Sigmoid colon (tissue), 7 donors: Measurements from ENCODE around the gene TMEM135. TPM values are rescaled to one million over a fixed set of nuclear protein-coding genes. Genes with fewer than 3 reads are reported as not detected.

ENCODE experiments used
- DNase-seq: peaks from one replicate; pipeline ENCODE4 v3.0.0-alpha.2; 2019
- H3K27ac ChIP-seq, 4 donors: fragments of 200-600 bp; sonication (generic); one replicate each; pipeline ENCODE4 v1.5.1; 2016 to 2019; ENCODE audit warnings: mild to moderate bottlenecking in 1 of 4
- H3K27me3 ChIP-seq, 3 donors: fragments of 200-600 bp; sonication (generic); one replicate each; pipeline ENCODE4 v1.5.1; 2019; ENCODE audit warnings: mild to moderate bottlenecking in 1 of 3
- H3K36me3 ChIP-seq, 4 donors: fragments of 200-600 bp; sonication (generic); one replicate each; pipeline ENCODE4 v1.5.1; 2016 to 2019
- H3K4me1 ChIP-seq, 4 donors: fragments of 200-600 bp; sonication (generic); one replicate each; pipeline ENCODE4 v1.5.1; 2017 to 2019
- H3K4me3 ChIP-seq, 4 donors: fragments of 200-600 bp; sonication (generic); one replicate each; pipeline ENCODE4 v1.5.1; 2017 to 2019; ENCODE audit warnings: mild to moderate bottlenecking in 2 of 4, moderate library complexity in 1 of 4
- H3K9me3 ChIP-seq, 4 donors: fragments of 200-600 bp in 3 of 4; sonication (generic) in 3 of 4; one replicate each; pipeline versions ENCODE4 v1.5.1 to v1.6.1; 2013 to 2019
- EP300 ChIP-seq, 4 donors: sonication (generic); formaldehyde crosslinking; IDR thresholded peaks; one replicate each; pipeline ENCODE4 v1.6.1; 2017; ENCODE audit warnings: antibody characterized with exemption in 4 of 4
- POLR2A ChIP-seq, 2 donors: fragments of 450-650 bp; IDR thresholded peaks; one replicate each; pipeline ENCODE4 v1.6.1; 2016; ENCODE audit warnings: antibody characterized with exemption in 2 of 2, mild to moderate bottlenecking in 2 of 2, moderate library complexity in 2 of 2
- POLR2AphosphoS5 ChIP-seq, 4 donors: sonication (generic); formaldehyde crosslinking; IDR thresholded peaks; one replicate each; pipeline ENCODE4 v1.6.1; 2017; ENCODE audit warnings: antibody characterized with exemption in 4 of 4
- WGBS, 2 donors: extraction: QIAGEN DNeasy Blood & Tissue Kit; methylation state at CpG; one replicate each; pipeline ENCODE4 v1.1.7; 2013; 5-methylcytosine and 5-hydroxymethylcytosine counted together
- intact Hi-C: fragments of 100-400 bp; cut with DNase I; formaldehyde crosslinking; loops from one replicate; pipeline ENCODE4 v1.15.1; 2023
- polyA plus RNA-seq, 3 donors: library from polyadenylated mRNA; stranded (reverse); fragments of 200-250 nt; gene quantifications; one replicate each; pipeline ENCODE4 v1.2.3, GENCODE V29; 2013
- total RNA-seq, 4 donors: library from RNA; depleted of rRNA; stranded (reverse); fragments of >200 nt; gene quantifications; one replicate each; pipeline ENCODE4 v1.1.0, GENCODE V29; 2016
- TF ChIP-seq, protein P1 (sequence below), 4 experiments: fragments of 450-650 bp in 3 of 4; fragments of 200-600 bp in 1 of 4; IDR thresholded peaks; one replicate each; pipeline ENCODE4 v1.5.1; 2016 to 2019; ENCODE audit warnings: antibody characterized with exemption in 4 of 4, mild to moderate bottlenecking in 3 of 4, moderate library complexity in 2 of 4
- donor health status: healthy with polysubstance abuse.
- donor health status: Bipolar disorder and iron deficiency.
- donor health status: healthy.

TMEM135 gene
- total and polyA plus RNA-seq, 7 donors = 4.8 to 36.2 (median 20.0) TPM

DNA sequence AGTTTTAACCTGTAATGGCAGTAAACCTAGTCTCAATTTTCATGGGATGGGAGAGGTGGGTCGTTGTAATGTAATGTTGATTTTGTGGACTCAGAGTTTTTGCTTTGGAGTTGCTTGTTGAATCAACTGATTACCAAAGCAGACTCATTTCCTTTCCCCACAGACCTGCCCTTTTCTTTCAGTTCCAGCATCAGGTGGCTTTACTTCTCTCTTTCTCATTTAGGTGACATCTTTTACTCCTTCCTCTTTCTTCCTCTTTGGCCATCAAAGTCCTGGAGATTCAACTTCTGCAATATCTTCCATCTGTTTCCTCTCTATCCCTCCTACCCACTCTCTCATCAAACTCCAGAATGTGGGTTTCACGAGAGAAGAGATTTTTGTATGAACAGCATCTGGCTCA is 313.9 kb downstream of the TMEM135 start:
- 38 to 59% methylated on average over 2 of the region's 2 CpGs for WGBS, 2 donors
- Histone ChIP-seq H3K4me1 (peaks cover 0 to 33% (median 14%) of the 10 kb centered on the region in 4 donors), H3K36me3 (no peaks in the 10 kb centered on the region), H3K27me3 (no peaks in the 10 kb centered on the region), H3K27ac (no peak overlapping the region), H3K4me3 (no peak overlapping the region), H3K9me3 (no peaks in the 10 kb centered on the region)
- intact Hi-C loops = loop anchor here (2.0 kb wide), 2 partner anchors 69 to 1193 kb away; no protein-coding TSS in a partner anchor
- no peak for DNase-seq
- TF ChIP-seq POLR2A (IDR thresholded peaks at IDR 0.05) = no peak
- TF ChIP-seq, protein P1, sequence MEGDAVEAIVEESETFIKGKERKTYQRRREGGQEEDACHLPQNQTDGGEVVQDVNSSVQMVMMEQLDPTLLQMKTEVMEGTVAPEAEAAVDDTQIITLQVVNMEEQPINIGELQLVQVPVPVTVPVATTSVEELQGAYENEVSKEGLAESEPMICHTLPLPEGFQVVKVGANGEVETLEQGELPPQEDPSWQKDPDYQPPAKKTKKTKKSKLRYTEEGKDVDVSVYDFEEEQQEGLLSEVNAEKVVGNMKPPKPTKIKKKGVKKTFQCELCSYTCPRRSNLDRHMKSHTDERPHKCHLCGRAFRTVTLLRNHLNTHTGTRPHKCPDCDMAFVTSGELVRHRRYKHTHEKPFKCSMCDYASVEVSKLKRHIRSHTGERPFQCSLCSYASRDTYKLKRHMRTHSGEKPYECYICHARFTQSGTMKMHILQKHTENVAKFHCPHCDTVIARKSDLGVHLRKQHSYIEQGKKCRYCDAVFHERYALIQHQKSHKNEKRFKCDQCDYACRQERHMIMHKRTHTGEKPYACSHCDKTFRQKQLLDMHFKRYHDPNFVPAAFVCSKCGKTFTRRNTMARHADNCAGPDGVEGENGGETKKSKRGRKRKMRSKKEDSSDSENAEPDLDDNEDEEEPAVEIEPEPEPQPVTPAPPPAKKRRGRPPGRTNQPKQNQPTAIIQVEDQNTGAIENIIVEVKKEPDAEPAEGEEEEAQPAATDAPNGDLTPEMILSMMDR (IDR thresholded peaks at IDR 0.05) = no peak
- no peak for TF ChIP-seq POLR2AphosphoS5 (IDR thresholded peaks at IDR 0.05)
- no peak for TF ChIP-seq EP300 (IDR thresholded peaks at IDR 0.05)

DNA sequence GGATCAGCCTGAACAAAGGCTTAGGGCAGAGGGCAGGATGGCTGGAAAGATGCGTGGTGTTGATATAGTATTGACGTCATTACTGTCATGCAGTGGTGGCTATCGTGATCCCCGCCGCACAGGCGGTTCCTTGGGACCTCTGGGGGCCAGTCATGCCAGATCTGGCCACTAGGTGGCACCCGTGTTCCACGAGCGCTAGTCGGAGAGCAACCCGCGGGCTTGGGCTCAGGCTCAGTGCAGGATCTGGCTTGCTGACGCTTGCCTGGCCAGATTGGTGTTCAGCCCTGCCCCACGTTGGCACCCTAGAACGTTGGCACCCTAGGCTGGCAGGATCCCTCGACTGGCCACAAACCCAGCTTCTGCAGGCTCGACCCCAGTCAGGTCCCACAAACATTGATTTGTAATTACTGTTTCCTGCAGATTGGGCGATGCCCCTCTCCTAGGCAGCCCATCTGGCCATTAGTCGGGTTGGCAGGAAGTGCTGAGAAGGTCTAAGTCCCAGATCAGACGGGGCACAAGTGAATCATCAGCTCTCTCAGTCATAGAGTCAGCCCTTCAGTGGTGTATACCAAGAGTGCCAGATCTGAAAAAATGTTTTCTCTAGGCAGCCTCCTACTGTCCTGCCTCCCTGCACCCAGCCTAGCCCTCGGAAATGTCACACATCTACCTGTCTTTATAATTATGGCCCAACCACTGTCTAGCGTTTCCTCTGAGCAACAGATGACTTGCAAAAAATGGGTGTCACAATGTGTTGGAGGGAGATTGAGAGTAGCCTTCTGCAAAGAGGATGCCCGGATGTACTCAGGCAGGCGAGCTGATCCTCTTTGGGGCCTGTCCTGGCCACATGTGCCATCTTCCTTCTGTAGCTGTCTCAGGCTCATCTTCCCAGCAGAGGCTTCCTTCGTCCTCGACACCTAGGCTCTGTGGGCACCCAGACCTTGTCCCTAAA is 315.3 kb downstream of the TMEM135 start:
- peak; percentile 88 for DNase-seq
- Histone ChIP-seq H3K9me3 (no peaks in the 10 kb centered on the region), H3K27me3 (no peaks in the 10 kb centered on the region), H3K4me3 (no peak overlapping the region), H3K4me1 (peaks cover 0 to 21% (median 11%) of the 10 kb centered on the region in 4 donors), H3K36me3 (no peaks in the 10 kb centered on the region), H3K27ac (no peak overlapping the region)
- intact Hi-C loops = loop anchor here (2.0 kb wide), 2 partner anchors 68 to 1192 kb away; no protein-coding TSS in a partner anchor
- WGBS, 2 donors = 23 to 27% methylated on average over 26 of the region's 26 CpGs
- no peak for TF ChIP-seq POLR2A (IDR thresholded peaks at IDR 0.05)
- TF ChIP-seq, protein P1 (IDR thresholded peaks at IDR 0.05) = peak; percentile 93 to 99 (median 98)
- TF ChIP-seq POLR2AphosphoS5 (IDR thresholded peaks at IDR 0.05) = no peak
- TF ChIP-seq EP300 (IDR thresholded peaks at IDR 0.05) = no peak

DNA sequence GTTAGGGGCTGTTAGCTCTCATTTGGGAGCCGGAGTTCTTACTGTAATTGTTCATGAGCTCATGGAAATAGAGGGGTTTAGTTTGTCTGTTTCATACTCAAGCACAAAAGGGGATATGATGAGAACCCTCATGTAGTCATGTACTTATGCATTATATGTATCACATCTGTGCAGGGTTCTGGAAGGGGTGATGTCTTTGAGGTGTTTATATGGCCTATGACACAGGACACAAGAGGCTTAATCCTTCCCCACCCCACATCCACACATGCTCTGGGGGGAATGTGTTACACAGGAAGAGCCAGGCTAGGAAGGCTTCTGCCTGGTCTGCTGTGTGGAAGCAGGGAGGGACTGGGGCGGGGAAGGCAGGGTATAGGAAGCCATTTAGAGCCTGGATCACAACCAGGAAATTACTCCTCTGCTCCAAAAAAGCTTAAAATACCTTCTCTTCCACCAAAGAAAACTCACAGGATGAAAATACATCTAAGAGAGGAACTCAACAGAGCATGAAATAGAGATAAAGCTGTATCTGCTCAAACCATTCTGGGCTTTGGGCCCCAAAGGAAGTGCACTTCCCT is 316.1 kb downstream of the TMEM135 start:
- no peak for DNase-seq
- Histone ChIP-seq H3K36me3 (no peaks in the 10 kb centered on the region), H3K27me3 (no peaks in the 10 kb centered on the region), H3K4me3 (no peak overlapping the region), H3K27ac (no peak overlapping the region), H3K9me3 (no peaks in the 10 kb centered on the region), H3K4me1 (peaks cover 0 to 16% (median 8%) of the 10 kb centered on the region in 4 donors)
- TF ChIP-seq EP300 (IDR thresholded peaks at IDR 0.05) (no peak), POLR2AphosphoS5 (IDR thresholded peaks at IDR 0.05) (no peak), POLR2A (IDR thresholded peaks at IDR 0.05) (no peak)
- TF ChIP-seq, protein P1 (IDR thresholded peaks at IDR 0.05) = no peak
- intact Hi-C loops = loop anchor here (2.0 kb wide), 2 partner anchors 67 to 1191 kb away; no protein-coding TSS in a partner anchor
- WGBS, 2 donors = 71 to 85% methylated on average over 2 of the region's 2 CpGs

DNA sequence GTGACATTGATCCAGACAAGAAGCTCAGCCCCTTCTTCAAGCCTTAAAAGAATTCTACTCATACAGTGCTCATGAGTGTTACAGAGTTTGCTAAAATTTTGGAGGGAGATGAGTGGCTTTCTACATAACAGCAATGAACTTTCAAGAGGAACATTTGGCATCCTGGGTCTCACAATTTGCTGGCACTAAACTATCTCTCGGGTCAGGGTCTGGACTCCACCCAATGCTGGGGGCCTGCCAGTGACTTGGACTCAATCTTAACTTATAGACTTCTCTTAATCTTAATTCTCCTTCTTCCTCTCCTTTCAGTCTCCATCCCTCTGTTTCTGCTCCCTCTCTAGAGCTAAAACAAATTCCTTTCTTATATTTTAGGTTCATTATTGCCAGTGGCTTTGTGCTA is 317.9 kb downstream of the TMEM135 start:
- Histone ChIP-seq H3K4me3 (no peak overlapping the region), H3K36me3 (no peaks in the 10 kb centered on the region), H3K27me3 (no peaks in the 10 kb centered on the region), H3K9me3 (no peaks in the 10 kb centered on the region), H3K27ac (no peak overlapping the region), H3K4me1 (peaks cover 0 to 16% (median 8%) of the 10 kb centered on the region in 4 donors)
- WGBS, 2 donors = 72 to 83% methylated on average over 1 of the region's 1 CpG
- TF ChIP-seq EP300 (IDR thresholded peaks at IDR 0.05) (no peak), POLR2A (IDR thresholded peaks at IDR 0.05) (no peak), POLR2AphosphoS5 (IDR thresholded peaks at IDR 0.05) (no peak)
- TF ChIP-seq, protein P1 (IDR thresholded peaks at IDR 0.05) = no peak
- intact Hi-C loops = no loop called here
- no peak for DNase-seq
